ENCODE results near the gene CNR2.
A peak's percentile ranks its signal among the peaks of the same experiment; 100 is the strongest.
"Not testable (repeated sequence)": the region's sequence is repeated elsewhere in the genome, so short reads cannot be mapped to it uniquely, and the experiment has no call there.

Gene CNR2

DNA sequence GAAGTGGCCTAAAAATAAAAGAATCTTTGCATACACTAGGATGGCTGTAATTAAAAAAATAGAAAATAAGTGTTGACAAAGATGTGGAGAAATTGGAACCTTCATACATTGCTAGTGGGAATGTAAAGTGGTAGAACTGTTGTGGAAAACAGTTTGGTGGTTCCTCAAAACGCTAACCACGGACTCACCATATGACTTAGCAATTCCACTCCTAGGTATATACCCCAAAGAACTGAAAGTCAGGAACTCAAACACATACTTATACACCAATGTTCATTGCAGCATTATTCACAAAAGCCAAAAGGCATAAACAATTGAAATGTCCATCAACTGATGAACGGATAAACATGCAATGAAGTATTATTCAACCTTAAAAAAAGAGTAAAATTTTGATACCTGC, 77.1 kb downstream of the CNR2 start:
- DNase-seq (ENCODE audit: low read depth in 2 of 2): no peak

- DNase-seq (ENCODE audit: low read depth in 2 of 2): not testable (repeated sequence)
Observed at GRCh38 chr1:23834156-23834555, 79.0 kb downstream of the CNR2 start.

GRCh38 chr1:23827717-23828116, 85.4 kb downstream of the CNR2 start:
- no peak for DNase-seq (ENCODE audit: low read depth in 2 of 2)

GRCh38 chr1:23826590-23826989, 86.6 kb downstream of the CNR2 start:
- not testable (repeated sequence) for DNase-seq (ENCODE audit: low read depth in 2 of 2)

DNA sequence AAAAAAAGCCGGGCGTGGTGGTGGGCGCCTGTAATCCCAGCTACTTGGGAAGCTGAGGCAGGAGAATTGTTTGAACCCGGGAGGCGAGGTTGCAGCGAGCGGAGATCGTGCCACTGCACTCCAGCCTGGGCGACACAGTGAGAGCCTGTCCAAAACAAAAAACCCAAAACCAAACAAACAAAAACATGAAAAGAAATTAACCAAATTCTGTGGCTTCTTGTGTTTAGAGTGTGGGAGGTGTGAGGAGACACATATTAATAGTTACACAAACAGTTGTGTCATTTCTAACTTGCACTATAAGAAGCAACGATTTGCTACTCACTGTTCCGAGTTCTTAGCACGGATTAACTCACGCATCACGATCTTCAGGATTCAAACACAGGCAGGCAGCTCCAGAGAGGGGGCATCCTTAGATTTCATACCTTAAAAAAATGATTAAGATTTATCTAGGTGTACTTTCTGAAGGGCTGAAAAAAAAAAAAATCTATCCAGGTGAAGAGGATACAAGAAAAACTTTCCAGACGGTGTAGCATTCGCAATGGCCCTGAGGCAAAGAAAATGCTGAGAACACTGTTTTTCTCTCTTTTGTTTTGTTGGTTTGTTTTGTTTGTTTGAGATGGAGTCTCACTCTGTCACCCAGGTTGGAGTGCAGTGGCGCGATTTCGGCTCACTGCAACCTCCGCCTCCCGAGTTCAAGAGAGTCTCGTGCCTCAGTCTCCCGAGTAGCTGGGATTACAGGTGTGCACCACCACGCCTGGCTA, 87.2 kb downstream of the CNR2 start:
- no peak for DNase-seq (ENCODE audit: low read depth in 2 of 2)

- DNase-seq (ENCODE audit: low read depth in 2 of 2): peak; percentile 77 to 81
Observed at GRCh38 chr1:23825076-23825761, 87.9 kb downstream of the CNR2 start, which contains the start of gene HMGCL. Gene HMGCL, minus strand, starts transcription at chr1:23825429. Its CDS starts 14 bp downstream, at chr1:23825415.

- DNase-seq (ENCODE audit: low read depth in 2 of 2): no peak
Observed at GRCh38 chr1:23824711-23825075, 88.5 kb downstream of the CNR2 start.

DNA sequence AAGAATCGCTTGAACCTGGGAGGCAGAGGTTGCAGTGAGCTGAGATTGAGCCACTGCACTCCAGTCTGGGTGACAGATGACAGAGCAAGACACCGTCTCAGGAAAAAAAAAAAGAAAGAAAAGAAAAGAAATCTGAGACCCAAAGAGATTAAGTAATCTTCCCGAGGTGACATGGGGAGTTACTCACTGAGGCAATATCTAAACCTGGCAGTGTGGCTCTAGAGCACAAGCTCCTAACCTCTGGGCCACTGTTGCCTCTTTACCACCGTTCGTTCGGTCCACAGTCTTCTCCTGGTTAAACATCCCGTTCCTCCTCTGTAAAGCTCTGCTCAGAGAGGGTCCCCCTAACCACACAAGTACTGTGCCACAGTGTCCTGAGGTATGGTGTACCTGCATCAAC, 89.4 kb downstream of the CNR2 start:
- no peak for DNase-seq (ENCODE audit: low read depth in 2 of 2)
